Fibroblast of upper back skin (primary cell): ENCODE measurements around the gene SCN11A.

Experiments
- DNase-seq: peaks from one replicate; pipeline ENCODE4 v3.0.0-alpha.2; 2013

SCN11A gene

DNA sequence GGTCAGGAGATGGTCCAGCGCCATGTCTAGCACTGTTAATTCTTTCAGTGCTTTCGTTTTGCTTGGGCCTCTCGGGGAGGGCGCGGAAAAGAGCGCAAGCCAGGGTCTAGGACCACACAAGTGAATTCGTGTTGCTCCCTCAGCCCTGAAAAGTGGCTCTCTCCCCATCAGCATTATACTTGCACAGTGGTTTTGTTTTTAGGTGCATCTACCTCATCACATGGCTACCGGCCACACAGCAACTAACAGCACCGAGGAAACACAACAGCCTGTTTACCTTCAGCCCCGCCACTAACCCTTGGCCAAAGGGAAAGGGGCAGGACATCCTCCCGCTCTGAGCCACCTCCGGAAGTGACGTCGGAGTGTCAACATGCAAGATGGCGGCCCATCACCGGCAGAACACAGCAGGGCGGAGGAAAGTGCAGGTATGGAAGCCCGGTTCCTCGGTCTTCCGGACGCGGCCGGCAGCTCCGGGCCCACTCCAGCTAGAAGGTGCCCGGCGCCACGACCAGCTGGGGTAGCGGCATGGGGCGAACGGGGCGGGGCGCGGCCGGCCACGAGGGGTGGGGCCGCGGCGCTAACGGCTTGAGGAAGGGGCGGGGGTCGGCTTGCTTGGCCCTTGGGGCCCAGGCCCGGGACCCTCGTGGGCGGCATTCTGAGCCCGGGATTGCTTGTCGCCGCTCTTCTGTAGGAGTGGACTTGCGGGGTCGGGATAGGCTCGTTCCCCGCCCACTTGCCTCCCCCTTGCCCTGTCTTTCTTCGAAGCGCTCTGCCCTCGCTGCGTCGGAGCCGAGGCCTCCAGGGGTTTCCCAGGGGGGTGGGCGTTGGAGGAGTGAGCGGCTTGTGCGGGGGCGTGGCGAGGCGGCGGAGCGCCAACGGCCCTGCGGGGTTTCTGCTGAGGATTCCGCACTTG, at the start of gene SCN11A, which contains the start of gene WDR48:
TSS of gene SCN11A (minus strand) at position 296 of the 913 bp plus-strand sequence. CDS start 101,582 bp downstream, outside the sequence.
TSS of gene WDR48 (plus strand) at position 368 of the 913 bp plus-strand sequence. CDS start at position 378, 10 bp downstream.
- peak; percentile 91 for DNase-seq

DNA sequence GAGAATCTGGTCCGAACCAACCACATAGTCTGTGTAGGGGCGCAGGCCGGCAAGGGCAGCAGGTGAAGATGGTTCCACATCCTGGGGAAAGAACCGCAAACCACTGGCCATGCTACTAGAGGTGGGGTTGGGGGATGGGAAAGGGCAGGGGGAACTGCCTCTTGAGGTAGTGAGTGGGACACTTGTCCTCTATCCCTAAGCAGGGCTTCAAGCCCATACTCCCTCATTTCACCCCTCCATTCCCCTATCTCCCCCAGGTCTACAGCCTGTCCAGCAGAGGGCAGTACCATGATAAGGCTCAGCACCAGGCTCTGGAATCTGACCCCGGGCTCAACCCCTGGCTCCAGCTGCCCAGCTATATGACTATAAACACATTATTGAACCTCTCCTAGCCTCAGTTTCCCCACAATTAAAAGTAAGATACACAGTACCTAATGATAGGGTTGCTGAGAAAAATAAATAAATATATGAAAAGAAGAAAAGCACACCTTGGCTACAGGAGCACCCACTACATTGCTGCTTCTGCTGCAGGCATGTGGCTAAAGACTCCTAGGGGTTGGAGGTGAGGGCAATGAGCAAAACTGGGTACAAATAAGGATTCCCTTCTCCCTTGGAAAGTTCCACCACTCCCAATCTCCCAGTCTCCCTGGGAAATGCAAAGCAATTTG, 49.4 kb upstream of the SCN11A start:
- DNase-seq = peak; percentile 23

DNA sequence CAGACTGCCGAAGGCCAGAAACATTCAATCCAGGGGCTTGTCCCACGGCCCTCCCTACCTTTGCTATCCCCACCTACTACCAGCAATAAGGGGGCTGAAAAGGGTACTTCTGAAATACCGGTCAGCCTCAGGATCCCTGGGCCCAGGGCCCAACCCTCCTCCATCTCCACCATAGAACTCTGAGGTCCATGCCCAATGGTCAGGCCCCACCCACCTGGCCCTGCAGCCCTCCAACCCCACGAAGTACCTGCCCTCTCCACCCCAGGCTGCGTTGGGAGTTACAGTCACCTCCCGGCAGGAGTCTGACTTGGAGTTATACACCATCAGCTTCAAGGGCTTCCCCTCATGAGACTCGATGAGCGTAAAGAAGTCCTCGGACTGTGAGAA, 48.7 kb upstream of the SCN11A start:
- no peak for DNase-seq

DNA sequence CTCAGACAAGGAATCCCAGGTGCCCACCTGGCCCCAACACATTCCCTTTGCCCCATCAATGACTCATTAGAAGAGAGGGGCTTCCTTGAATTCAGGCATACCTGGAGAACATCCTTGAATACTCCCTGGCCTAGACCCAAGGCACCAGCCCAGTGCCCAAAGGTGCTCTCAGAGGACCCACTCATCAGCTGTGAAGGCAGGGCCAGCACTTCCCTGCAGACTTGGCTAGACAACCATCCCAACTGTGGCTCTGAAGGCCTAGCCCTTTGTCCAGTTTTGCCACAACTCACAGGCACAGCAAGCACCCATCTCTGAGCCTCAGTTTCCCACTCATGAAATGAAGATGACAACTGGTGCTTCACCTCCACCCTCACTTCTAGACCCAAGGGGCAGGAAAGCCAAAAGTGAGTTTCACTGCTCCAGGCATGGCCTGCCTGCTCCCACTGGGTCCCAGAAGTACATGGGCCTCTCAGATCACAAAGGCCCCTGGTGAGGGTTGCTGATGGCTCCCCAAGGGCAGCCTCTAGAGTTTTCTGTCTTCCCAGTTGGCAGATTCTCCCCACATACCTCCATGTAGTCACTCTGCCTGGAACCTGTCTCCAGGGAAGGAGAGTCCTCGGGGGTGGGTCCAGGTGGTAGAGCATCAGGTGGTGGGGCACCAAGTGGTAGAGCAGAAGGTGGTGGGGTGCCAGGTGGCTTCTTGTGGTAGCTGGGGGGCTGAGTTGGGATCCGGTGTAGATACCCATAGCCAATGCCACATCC, 48.2 kb upstream of the SCN11A start:
- DNase-seq = no peak

DNA sequence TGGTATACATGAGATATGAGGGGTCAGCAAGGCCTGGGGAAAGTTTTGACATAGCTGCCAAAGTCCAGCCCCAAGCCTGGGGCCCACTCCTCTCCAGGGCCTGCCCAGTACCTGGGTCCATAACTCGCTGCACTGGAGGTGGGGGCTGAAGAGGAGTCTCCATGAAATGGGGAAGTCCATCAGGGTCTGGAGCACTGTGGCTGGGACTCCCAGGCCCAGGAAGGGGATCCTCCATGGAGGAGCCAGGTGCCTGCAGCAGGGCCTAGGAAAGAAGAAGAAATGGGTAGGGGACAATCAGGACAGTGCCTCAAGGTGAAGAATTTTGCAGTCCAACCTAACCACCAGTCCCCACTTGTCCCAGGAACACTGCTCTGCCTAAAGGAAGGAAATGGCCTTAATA, 47.5 kb upstream of the SCN11A start:
- no peak for DNase-seq

DNA sequence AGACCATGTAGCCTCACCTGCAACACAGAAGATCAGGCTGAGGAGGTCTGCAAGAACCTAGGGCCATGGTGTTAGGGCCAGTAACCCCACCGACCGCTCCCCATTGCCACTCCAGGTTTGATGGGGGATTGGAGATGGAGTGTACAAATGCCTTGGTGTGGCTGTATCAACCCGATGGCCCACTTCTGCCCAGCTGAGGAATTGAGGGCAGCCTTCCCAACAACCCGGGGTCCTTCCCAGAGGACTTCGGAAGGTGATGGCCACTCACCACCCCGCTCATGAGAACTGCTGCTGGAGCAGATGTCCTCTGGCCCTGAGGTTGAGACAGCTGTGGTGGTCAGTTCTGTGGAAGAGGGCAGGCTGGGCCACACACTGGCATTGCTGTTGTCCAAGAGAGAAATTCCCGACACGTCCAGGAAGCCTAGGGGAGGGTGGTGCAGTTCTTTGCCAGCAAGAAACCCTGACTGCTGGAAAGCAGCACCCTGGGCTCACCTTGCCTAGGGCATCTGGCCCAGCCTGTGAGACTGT, 46.8 kb upstream of the SCN11A start:
- no peak for DNase-seq

DNA sequence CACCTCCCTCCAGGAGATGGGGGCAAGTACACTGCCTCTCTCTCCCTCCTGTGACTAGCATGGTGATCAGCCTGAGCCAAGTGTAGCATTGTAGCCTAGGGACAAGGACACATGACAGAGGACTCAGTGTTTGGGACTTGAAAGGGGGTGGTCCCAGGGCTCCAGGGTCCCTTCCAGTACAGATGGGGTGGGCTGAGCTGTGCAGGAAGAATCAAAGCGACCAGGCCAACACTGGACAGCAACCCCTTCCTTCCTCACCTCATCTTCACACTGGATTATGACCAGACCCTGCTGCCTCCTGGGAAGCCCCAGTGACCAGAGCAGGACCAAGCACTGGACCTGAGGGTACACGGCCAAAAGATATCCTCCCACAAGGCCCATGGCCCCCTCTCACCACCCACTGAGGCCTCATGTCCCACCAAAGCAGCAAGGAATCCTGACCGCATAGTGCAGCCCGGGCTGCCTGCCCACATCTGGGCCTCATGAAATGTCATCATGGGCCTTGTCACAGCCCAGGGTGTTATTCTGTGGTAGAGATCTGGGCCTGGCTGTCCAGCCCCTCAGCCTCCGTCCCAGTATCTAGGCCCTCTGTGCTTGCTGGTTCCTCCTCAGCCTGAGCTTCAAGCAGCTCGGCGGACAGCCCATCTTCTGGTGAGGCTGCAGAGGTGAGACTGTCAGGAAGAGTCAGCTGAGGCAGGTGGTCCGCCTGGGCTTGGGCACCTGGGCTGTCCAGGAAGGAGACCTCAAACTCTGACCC, 46.1 kb upstream of the SCN11A start:
- no peak for DNase-seq

DNA sequence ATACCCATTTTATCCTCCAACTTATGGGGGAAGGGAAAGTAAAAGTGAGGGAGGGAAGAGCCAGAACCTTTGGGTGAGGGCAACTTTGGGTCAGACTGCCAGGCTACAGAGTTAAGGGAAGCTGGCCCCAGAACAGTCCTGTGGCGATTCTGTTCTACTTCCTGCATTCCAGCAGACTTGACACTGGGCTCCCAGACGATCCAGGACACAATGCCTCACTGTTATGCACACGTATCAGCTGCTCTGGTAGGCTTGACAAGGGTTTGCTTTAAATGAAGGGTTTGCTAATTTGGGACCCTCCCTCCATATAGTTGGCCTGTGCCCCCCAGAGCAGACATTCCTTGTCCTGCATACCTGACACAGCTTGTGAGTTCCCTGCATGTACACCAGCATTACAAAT, 45.0 kb upstream of the SCN11A start:
- DNase-seq = no peak

DNA sequence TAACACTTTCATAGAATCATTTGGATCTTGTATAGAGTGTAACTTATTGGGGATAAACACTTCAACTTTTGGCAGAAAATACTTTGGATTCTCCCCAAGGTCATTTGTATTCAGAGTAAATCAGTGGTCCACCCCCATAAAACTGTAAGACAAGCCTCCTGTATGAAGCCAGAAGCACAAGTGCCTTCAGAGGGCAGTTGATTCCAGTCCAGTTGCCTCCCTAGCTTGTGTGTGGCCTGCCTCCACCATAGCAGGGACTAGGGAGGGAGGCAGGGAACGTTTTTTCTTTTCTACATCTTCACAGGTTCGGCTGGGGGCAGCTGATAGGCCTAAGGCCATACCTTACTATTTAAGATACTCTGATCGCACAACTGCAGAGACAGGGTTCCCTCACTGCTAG, 44.0 kb upstream of the SCN11A start:
- DNase-seq = no peak

DNA sequence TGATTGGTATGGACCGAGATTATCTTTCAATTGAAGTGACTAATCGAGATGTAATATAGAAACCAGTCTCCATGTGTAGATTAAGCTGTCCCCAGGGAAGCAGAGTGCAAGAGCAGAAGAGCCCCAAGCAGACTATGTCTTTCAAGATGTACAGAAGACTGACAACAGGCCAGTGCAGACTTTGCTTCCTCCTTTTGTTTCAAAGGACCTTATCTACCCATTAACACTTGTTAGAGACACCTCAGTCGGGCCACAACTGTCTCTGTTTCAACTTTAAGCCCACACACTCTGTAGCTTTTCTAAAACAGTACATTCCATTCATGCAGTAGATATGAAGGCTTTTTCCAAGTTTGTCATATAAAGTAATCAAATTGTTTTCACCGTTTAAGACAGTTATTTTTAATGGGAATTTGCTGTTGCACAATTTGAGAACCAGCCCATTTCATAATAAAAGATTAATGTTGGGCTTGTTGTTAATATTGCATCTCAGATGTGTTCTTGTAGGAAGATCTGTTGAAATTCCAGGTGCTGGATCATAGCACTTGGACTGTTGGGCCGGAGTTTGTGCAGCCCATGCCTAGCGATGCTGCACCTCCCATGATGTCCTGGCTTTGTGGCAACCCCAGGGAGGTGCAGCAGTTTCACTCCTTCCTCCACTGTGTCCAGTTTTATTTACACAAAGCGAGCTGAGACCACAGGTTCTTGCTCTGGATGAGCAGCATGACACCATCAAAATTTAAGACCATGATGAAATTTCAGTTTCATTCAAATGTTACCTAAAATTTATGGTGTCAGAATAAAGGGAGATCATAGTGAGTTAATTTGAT, 43.3 kb upstream of the SCN11A start:
- no peak for DNase-seq

DNA sequence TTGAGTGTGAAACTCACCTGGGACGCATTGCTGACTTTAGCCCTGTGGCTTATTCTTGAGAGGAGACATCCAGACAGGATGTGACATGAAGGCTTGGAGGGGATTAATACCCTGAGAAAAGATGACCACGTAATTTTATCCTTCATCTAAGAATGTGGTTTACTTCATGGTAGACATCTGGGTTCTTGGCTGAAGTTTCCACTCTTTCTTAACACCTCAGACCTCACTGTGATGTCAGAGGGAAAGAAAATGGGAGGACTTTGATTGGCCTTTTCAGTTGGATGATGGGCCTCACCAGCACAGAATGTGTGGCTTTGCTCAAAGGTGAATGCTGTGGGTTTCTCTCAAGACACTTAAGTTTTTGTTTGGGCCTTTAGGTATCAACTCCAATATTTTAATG, 39.2 kb upstream of the SCN11A start:
- no peak for DNase-seq

DNA sequence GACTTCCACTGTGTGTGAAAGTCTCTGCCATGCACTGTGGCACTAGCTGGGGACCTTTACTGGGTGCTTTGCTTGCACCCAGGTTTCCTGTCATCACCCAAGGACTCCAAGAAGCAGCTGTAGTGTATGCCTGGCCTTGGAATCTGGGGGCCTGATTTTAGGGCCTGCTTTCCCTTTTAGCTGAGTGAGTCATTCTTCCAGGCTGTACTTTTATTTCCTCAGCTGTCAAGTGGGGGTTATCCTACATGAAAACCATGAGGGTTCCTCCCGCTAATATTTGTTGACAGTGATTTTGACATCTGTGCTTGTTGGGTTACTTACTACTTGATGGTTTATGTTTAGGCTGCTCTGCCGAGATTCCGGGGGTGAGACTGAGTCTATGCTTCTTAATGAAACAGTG, 37.1 kb upstream of the SCN11A start:
- DNase-seq = no peak

DNA sequence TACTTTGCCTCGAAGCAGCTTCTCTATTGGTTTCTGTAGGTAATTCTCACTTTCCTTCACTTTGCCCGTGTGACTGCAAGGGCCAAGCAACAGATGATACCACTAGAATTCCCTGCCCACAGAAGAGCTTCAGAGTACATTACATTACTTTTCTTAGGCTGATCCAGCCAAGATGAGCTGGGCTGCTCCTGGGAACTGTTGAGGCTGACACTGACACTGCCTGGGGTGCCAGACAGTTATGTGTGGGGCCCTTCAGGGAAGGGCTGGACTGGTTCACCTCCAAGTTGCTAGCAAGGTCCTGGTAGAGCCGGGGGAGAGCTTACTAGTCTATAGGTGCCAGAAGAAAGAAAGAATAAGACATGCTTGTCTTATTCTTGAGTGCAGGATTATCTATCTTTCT, 36.7 kb upstream of the SCN11A start:
- DNase-seq = no peak

DNA sequence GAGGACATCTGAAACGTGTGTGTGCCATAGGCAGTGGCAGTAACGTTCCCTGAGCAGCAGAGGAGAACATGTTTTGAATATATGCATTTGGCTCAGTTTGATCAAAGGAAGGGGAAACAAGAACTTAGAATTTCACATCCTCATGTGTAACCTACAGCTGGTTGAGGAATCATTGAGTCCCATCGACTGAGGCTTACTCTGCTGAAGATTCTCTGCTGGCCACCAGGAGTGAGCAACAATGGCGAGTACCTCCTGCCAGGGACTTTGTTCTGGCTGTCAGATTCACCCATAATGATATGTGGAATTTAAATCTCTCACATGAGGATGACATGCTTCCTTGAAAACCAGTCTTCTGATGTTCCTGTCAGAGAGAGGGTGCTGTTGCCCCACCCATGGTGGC, 34.4 kb upstream of the SCN11A start:
- DNase-seq = no peak

DNA sequence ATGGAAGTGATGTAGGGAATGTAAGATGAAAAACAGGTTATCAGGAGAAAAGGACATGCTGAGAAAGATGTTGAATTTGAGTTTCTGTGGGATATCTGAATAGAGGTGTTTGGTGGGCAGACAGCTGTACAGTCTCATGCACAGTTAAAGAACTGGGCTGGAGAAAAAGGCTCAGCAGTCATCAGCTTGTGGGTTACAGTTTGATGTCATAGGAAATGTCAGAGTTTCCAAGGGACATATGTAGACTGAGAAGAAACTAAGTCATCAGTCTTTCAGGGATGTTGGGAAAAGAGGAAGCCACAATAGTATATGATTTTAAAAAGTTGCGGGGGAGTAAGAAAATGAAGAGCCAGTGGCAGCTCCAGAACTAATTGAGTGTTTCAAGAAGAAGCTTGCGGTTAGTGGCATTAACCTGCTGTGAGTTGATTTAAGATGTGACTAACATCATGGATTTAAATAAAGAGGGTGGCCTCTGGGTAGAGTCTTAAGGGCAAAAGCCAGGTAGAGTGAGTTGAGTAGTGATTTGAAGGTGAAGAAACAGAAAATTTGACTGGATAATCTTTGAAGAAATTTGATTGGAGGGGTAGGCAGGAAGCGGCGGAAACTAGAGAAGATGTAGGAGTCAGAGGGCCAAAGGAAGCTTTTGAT, 31.0 kb upstream of the SCN11A start:
- no peak for DNase-seq

DNA sequence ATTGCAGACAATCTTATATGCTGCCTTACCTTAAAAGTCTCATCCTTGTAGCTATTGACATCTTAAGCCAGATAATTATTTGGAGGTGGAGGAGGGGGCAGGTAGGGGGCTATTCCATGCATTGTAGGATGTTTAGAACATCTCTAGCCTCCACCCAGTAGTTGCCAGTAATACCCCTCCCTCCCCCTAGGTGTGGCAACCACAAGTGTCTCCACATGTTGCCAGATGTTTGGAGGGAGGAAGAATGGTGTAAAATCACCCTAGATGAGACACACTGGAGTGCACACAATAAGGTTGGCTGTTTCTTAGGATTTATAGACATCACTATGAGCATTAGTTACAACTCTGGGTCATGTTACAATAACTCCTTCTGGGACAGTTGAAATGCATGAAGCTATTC, 28.3 kb upstream of the SCN11A start:
- DNase-seq = no peak

DNA sequence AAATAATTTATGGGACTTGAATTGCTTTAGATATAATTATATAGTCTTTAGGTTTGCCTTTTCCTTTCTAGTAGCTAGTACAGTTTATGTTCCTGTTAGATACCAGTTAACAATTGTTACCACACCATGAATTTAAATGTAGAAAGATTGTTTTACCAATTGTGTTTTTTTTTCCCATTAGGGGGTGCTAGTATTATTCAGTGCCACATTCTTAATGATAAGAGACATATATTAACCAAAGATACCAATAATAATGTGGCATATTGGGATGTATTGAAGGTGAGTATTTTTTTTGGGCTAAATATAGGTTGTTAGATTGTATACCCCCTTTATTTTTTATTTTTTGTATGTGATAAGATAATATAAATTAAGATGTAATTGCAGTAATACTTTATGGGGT, 27.8 kb upstream of the SCN11A start:
- no peak for DNase-seq

DNA sequence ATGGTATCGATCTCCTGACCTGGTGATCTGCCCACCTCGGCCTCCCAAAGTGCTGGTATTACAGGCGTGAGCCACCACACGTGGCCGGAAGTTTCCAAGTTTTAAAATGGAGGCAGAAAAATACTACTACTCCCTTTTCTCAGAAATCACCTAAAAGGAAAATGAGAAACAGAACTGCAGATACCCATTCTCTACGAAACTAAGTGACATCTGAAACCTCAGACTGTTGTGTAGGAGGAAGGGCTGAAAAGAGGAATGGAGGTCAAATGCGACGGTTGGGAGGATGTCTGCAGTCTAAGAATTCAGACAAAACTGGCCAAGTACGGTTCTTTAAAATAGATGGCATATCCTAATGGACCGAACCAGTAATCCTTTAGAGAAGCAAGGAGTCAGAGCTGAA, 24.2 kb upstream of the SCN11A start:
- no peak for DNase-seq

DNA sequence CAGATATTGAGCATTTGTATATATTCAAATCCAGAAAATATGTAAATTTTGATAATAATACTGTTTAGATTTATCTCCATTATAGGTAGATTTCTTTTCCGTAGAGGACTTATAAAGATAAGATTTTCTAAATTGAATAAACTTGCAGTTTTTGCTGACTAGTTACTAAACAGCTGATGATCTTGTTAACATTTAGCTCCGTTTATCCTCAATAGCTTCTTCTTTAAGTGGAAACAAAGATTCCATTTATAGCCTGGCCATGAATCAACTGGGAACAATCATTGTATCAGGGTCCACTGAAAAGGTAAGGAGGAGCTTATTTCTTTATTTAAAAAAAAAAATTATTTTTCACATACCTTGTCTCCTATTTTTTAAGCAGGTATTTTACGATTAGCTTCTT, 16.8 kb upstream of the SCN11A start:
- no peak for DNase-seq

DNA sequence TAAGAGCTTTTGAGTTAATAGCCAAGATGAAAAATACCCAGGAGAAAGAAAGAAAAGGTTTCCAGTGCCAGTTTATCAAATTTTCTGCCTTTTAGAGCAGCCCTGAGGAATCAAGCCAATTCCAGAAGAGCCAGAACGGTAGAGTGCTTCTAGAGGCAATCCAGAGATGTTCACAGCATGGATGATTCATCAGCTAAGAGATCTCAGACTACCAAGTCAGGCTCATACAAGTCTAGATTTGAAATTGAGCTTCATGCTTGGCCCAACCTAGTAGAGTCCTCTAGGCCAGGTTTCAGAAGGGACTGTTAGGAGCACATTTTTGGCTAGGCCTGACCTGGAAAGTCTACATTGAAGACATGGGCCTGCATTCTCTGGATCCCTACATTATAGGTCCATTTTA, 15.5 kb upstream of the SCN11A start:
- DNase-seq = no peak

DNA sequence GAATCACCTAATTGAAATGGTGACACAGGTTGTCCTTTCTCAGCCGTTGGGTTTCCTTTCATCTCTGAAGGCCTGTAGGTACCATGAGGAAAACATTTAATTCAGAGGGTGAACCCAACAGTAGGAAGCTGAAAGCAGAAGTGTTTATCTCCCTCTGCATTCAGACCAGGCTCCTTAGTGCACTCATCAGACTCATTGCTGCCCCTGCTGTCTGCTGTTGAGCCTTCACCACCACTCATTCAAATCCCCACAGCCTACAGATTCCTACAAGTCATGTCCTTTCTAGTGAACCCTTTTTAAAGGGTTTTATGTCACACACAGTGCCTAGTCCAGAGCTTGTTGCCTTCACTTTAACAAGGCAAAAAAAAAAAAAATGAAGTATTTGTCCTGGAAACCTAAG, 13.5 kb upstream of the SCN11A start:
- DNase-seq = peak; percentile 27
